HepG2 (cell line): ENCODE data around the gene CALM1. TPM values are rescaled to one million over a fixed set of nuclear protein-coding genes. Genes with fewer than 3 reads are reported as not detected.
"Not testable (repeated sequence)": the region's sequence is repeated elsewhere in the genome, so short reads cannot be mapped to it uniquely, and the experiment has no call there.

Source experiments
- ATAC-seq: fragments of 200-7000 bp; cut with Tn5 transposase; 3 replicates; pipeline ENCODE4 v1.9.1; 2020; ENCODE audit warnings: mild to moderate bottlenecking, moderate library complexity
- BruUV-seq: library from RNA; stranded (reverse); fragments of 400-500 nt; replicated peaks from 2 replicates; lab custom pipeline; 2021; lab: Mats Ljungman, UMichigan
- CTCF ChIA-PET: fragments of 300-600 bp; formaldehyde crosslinking; extraction: SDS; loops from one replicate; lab custom pipeline; 2021; ENCODE audit warnings: low total read pairs, inconsistent platforms, low intra/inter-chr PET ratio; lab: Yijun Ruan, JAX
- POLR2A ChIA-PET: fragments of 350-600 bp; sonication (Branson Sonifier 250); formaldehyde crosslinking; loops from one replicate; lab custom pipeline; 2020; ENCODE audit warnings: antibody characterized with exemption, inconsistent platforms; lab: Yijun Ruan, JAX
- DNase-seq: peaks from one replicate; pipeline ENCODE4 v3.0.0-alpha.2; 2015; ENCODE audit warnings: low spot score
- FAIRE-seq: peaks from 3 replicates; lab custom pipeline; 2011; peaks lifted over from hg19 to GRCh38; lab: Jason Lieb, UNC
- H2AFZ ChIP-seq: one replicate; pipeline ENCODE4 v1.6.1; 2011; ENCODE audit warnings: low read length, inconsistent platforms
- H3K27ac ChIP-seq: fragments of 300-600 bp; 3 replicates; pipeline ENCODE4 v1.8.0; 2011; ENCODE audit warnings: mixed run types, mild to moderate bottlenecking, mixed read lengths, low read length, inconsistent platforms; ENCODE audit not compliant: insufficient read depth; ENCODE audit errors: extremely low read length
- H3K27me3 ChIP-seq, 2 experiments: fragments of 200-600 bp in 1 of 2; 2 replicates in 1 of 2; 3 replicates in 1 of 2; pipeline versions ENCODE4 v1.6.0 to v1.8.0; 2011; ENCODE audit warnings: low read length in 2 of 2, mild to moderate bottlenecking in 2 of 2, moderate library complexity in 2 of 2, inconsistent platforms in 1 of 2; ENCODE audit not compliant: insufficient read depth in 2 of 2, control insufficient read depth in 1 of 2
- H3K36me3 ChIP-seq, 2 experiments: fragments of 200-600 bp in 1 of 2; replicated peaks in 1 of 2; 2 replicates in 1 of 2; 3 replicates in 1 of 2; pipeline versions ENCODE4 v1.5.1 to v1.8.0; 2011; ENCODE audit warnings: low read length in 2 of 2, inconsistent platforms in 1 of 2; ENCODE audit not compliant: insufficient read depth in 2 of 2, control insufficient read depth in 1 of 2
- H3K4me1 ChIP-seq: 2 replicates; pipeline ENCODE4 v1.5.1; 2012; ENCODE audit warnings: low read length, inconsistent platforms; ENCODE audit not compliant: insufficient read depth
- H3K4me2 ChIP-seq: 2 replicates; pipeline ENCODE4 v1.6.0; 2011; ENCODE audit warnings: low read depth, low read length, inconsistent platforms
- H3K4me3 ChIP-seq, 3 experiments: fragments of 200-600 bp in 1 of 3; sonication (generic), shearing (Covaris generic) in 1 of 3; replicated peaks in 1 of 3; 2 replicates each; pipeline ENCODE4 v1.5.1; 2011 to 2016; ENCODE audit warnings: low read length in 3 of 3, inconsistent platforms in 2 of 3, low read depth in 2 of 3, mild to moderate bottlenecking in 2 of 3, control low read depth in 1 of 3, mixed read lengths in 1 of 3; ENCODE audit not compliant: insufficient read depth in 1 of 3
- H3K79me2 ChIP-seq: one replicate; pipeline ENCODE4 v1.6.1; 2011; ENCODE audit warnings: low read length, inconsistent platforms; ENCODE audit not compliant: insufficient read depth
- H3K9ac ChIP-seq: 2 replicates; pipeline ENCODE4 v1.6.0; 2011; ENCODE audit warnings: mild to moderate bottlenecking, low read depth, low read length, inconsistent platforms; ENCODE audit not compliant: insufficient read depth
- H3K9me3 ChIP-seq: 2 replicates; pipeline ENCODE4 v1.5.1; 2012; ENCODE audit warnings: mild to moderate bottlenecking, low read length
- H4K20me1 ChIP-seq: 2 replicates; pipeline ENCODE4 v1.6.0; 2011; ENCODE audit warnings: inconsistent platforms, mild to moderate bottlenecking, low read length, moderate library complexity; ENCODE audit not compliant: insufficient read depth
- BATF2 ChIP-seq: sonication (generic); formaldehyde crosslinking; IDR thresholded peaks from 2 replicates; pipeline ENCODE4 v1.8.0; 2022; ENCODE audit warnings: mild to moderate bottlenecking, missing genetic modification reagents, moderate library complexity
- E2F2 ChIP-seq: sonication (generic); formaldehyde crosslinking; IDR thresholded peaks from 2 replicates; pipeline ENCODE4 v1.4.0; 2020; ENCODE audit warnings: missing genetic modification reagents, borderline replicate concordance
- ELK4 ChIP-seq: sonication (generic); formaldehyde crosslinking; IDR thresholded peaks from 2 replicates; pipeline ENCODE4 v1.9.0; 2021; ENCODE audit warnings: missing genetic modification reagents, borderline replicate concordance
- HNRNPLL ChIP-seq: fragments of 200-400 bp; formaldehyde crosslinking; IDR thresholded peaks from 2 replicates; pipeline ENCODE4 v1.6.1; 2017; ENCODE audit warnings: mild to moderate bottlenecking, low read depth, low read length; ENCODE audit not compliant: poor library complexity, severe bottlenecking
- NRL ChIP-seq: sonication (generic); formaldehyde crosslinking; IDR thresholded peaks from 2 replicates; pipeline ENCODE4 v1.5.0; 2020; ENCODE audit warnings: missing genetic modification reagents, mild to moderate bottlenecking, moderate library complexity, borderline replicate concordance
- PAXIP1 ChIP-seq: sonication (generic); formaldehyde crosslinking; conservative IDR thresholded peaks from 2 replicates; pipeline ENCODE4 v1.4.0; 2020; ENCODE audit warnings: mild to moderate bottlenecking, missing genetic modification reagents, moderate library complexity
- TOPORS ChIP-seq: sonication (generic); formaldehyde crosslinking; IDR thresholded peaks from 2 replicates; pipeline ENCODE4 v1.8.0; 2023; ENCODE audit warnings: mild to moderate bottlenecking, missing genetic modification reagents
- ZFP1 ChIP-seq: IDR thresholded peaks from 2 replicates; pipeline ENCODE4 v1.6.1; 2016
- ZNF12 ChIP-seq: sonication (generic); formaldehyde crosslinking; IDR thresholded peaks from 2 replicates; pipeline ENCODE4 v1.5.0; 2020; ENCODE audit warnings: missing genetic modification reagents
- ZNF530 ChIP-seq: sonication (generic); formaldehyde crosslinking; IDR thresholded peaks from 2 replicates; pipeline ENCODE4 v1.5.0; 2020; ENCODE audit warnings: low read depth, mild to moderate bottlenecking, missing genetic modification reagents
- ZNF562 ChIP-seq: sonication (generic); formaldehyde crosslinking; IDR thresholded peaks from 2 replicates; pipeline ENCODE4 v1.8.0; 2022; ENCODE audit warnings: missing genetic modification reagents, borderline replicate concordance
- ZNF619 ChIP-seq: sonication (generic); formaldehyde crosslinking; IDR thresholded peaks from 2 replicates; pipeline ENCODE4 v1.4.0; 2020; ENCODE audit warnings: mild to moderate bottlenecking, missing genetic modification reagents
- WGBS: methylation state at CpG from one replicate; pipeline ENCODE4 v1.1.6; 2017; ENCODE audit warnings: low lambda C conversion rate; 5-methylcytosine and 5-hydroxymethylcytosine counted together
- in situ Hi-C: cut with HindIII; loops from 2 replicates; pipeline ENCODE4 v1.10.0; 2017; ENCODE audit warnings: low pct_unique_long_range_greater_than_20kb; ENCODE audit not compliant: extremely low pct_ligation_motif_present
- intact Hi-C: fragments of 100-400 bp; cut with micrococcal nuclease; formaldehyde crosslinking; loops from one replicate; pipeline ENCODE4 v1.10.0; 2022; ENCODE audit not compliant: unreplicated experiment
- polyA plus RNA-seq, 8 experiments: library from polyadenylated mRNA; depleted of rRNA in 3 of 8; stranded (reverse) in 7 of 8; unstranded in 1 of 8; fragments of >200 nt; fragmentation: Illumina TruSeq in 4 of 8; extraction: Trizol in 4 of 8; gene quantifications; 2 replicates each; pipeline versions ENCODE4 v1.2.1 to v1.2.3, GENCODE V29; 2011 to 2016; ENCODE audit warnings: low read depth in 4 of 8, missing spikeins in 1 of 8, mixed read lengths in 1 of 8; ENCODE audit not compliant: insufficient read depth in 1 of 8
- total RNA-seq, 5 experiments: library from RNA; depleted of rRNA; stranded (reverse); fragments of >200 nt; fragmentation: Illumina TruSeq; extraction: Trizol; gene quantifications; 2 replicates each; pipeline ENCODE4 v1.2.3, GENCODE V29; 2016; ENCODE audit warnings: low read depth in 1 of 5

Gene CALM1
- total and polyA plus RNA-seq, 2 of the 13 experiments (the other 11 are each of a cell fraction or from before 2014, with no cell fraction given) = 110 to 238 TPM

GRCh38 chr14:90393966-90394365 lies 2.9 kb upstream of the CALM1 start:
- no peak for DNase-seq
- WGBS = 40% methylated on average over 3 of the region's 3 CpGs
- Histone ChIP-seq H3K27me3 (peaks cover 0 to 9% of the 10 kb centered on the region in 2 experiments; a peak in 1 of 5 replicates), H3K27ac (no peak overlapping the region), H3K4me1 (peaks cover 12% of the 10 kb centered on the region), H3K9me3 (no peaks in the 10 kb centered on the region), H3K4me3 (no peak overlapping the region), H3K36me3 (no peaks in the 10 kb centered on the region), H3K9ac (no peak overlapping the region), H2AFZ (no peak overlapping the region), H3K79me2 (peaks cover 12% of the 10 kb centered on the region), H4K20me1 (peaks cover 9% of the 10 kb centered on the region), H3K4me2 (no peak overlapping the region)
- FAIRE-seq = no peak
- in situ Hi-C loops = no loop called here
- POLR2A ChIA-PET = no interaction called here
- CTCF ChIA-PET = no interaction called here
- intact Hi-C loops = no loop called here
- TF ChIP-seq E2F2 (CRISPR knock-in tag) (no peak), BATF2 (CRISPR knock-in tag) (no peak), ZNF619 (CRISPR knock-in tag) (no peak), PAXIP1 (CRISPR knock-in tag) (no peak), HNRNPLL (no peak), NRL (no peak), ZNF562 (CRISPR knock-in tag) (no peak), ELK4 (CRISPR knock-in tag) (no peak), TOPORS (CRISPR knock-in tag) (no peak), ZNF530 (no peak), ZNF12 (CRISPR knock-in tag) (no peak), ZFP1 (CRISPR knock-in tag) (no peak)
- BruUV-seq = no TSS peak
- no peak for ATAC-seq

GRCh38 chr14:90394782-90395181 lies 2.0 kb upstream of the CALM1 start:
- Histone ChIP-seq H4K20me1 (peaks cover 17% of the 10 kb centered on the region), H3K4me1 (peaks cover 20% of the 10 kb centered on the region), H3K79me2 (peaks cover 20% of the 10 kb centered on the region)
- BruUV-seq, FAIRE-seq, H3K4me2 ChIP-seq, DNase-seq, H3K9ac ChIP-seq, H3K27ac ChIP-seq, H3K27me3 ChIP-seq, H2AFZ ChIP-seq, H3K36me3 ChIP-seq, CTCF ChIA-PET, H3K9me3 ChIP-seq, ATAC-seq, H3K4me3 ChIP-seq: not testable (repeated sequence)
- intact Hi-C loops (loop anchor here (5.0 kb wide), 1 partner anchor 363 kb away; no protein-coding TSS in a partner anchor), in situ Hi-C loops (loop anchor here (5.0 kb wide), 1 partner anchor 128 kb away; no protein-coding TSS in a partner anchor)
- POLR2A ChIA-PET = interaction anchor here (3.6 kb wide), 1 partner anchor 10 kb away, joined by 105 read pairs; no protein-coding TSS in a partner anchor
- 96% methylated on average over 8 of the region's 8 CpGs for WGBS
